Left kidney (tissue), 8 donors: ENCODE measurements around the gene MRPL58. TPM values are rescaled to one million over a fixed set of nuclear protein-coding genes. Genes with fewer than 3 reads are reported as not detected.
"Not testable (repeated sequence)": the region's sequence is repeated elsewhere in the genome, so short reads cannot be mapped to it uniquely, and the experiment has no call there.

Experiments
- DNase-seq: peaks from one replicate; pipeline ENCODE4 v3.0.0-alpha.2; 2013
- long read RNA-seq, 8 donors: transcript quantifications; one replicate each; lab custom pipeline, GENCODE V29; 2026
- polyA plus RNA-seq: library from polyadenylated mRNA; unstranded; fragments of 120-200 nt; gene quantifications from one replicate; pipeline ENCODE4 v1.2.1, GENCODE V29; 2013; ENCODE audit not compliant: insufficient read length

Gene MRPL58
- 28.0 TPM for polyA plus RNA-seq
- long read RNA-seq, donor 1, transcript MRPL58-201 (6 exons, 890 nt): major isoform, 8 of 10 reads
- long read RNA-seq, donor 1, partial matches to known transcripts: 0 of 10 reads
- long read RNA-seq, donor 1, other reads (novel, unspliced or antisense): 0 of 10 reads
- long read RNA-seq, donor 2, transcript MRPL58-201 (6 exons, 890 nt): major isoform, 11 of 12 reads
- long read RNA-seq, donor 2, partial matches to known transcripts: 0 of 12 reads
- long read RNA-seq, donor 2, other reads (novel, unspliced or antisense): 0 of 12 reads
- long read RNA-seq, donor 3, transcript MRPL58-201 (6 exons, 890 nt): major isoform, 7 of 8 reads
- long read RNA-seq, donor 3, partial matches to known transcripts: 0 of 8 reads
- long read RNA-seq, donor 3, other reads (novel, unspliced or antisense): 0 of 8 reads
- long read RNA-seq, donor 4, partial matches to known transcripts: 0 of 3 reads
- long read RNA-seq, donor 4, other reads (novel, unspliced or antisense): 0 of 3 reads
- long read RNA-seq, donor 5, transcript MRPL58-201 (6 exons, 890 nt): major isoform, 24 of 31 reads
- long read RNA-seq, donor 5, partial matches to known transcripts: 5 of 31 reads
- long read RNA-seq, donor 5, other reads (novel, unspliced or antisense): 0 of 31 reads
- long read RNA-seq, donor 6, transcript MRPL58-201 (6 exons, 890 nt): major isoform, 17 of 18 reads
- long read RNA-seq, donor 6, partial matches to known transcripts: 0 of 18 reads
- long read RNA-seq, donor 6, other reads (novel, unspliced or antisense): 0 of 18 reads
- long read RNA-seq, donor 7, transcript MRPL58-201 (6 exons, 890 nt): major isoform, 16 of 19 reads
- long read RNA-seq, donor 7, partial matches to known transcripts: 0 of 19 reads
- long read RNA-seq, donor 7, other reads (novel, unspliced or antisense): 0 of 19 reads
- long read RNA-seq, donor 8, partial matches to known transcripts: 0 of 3 reads
- long read RNA-seq, donor 8, other reads (novel, unspliced or antisense): 0 of 3 reads

- DNase-seq: peak; percentile 86
Measured at GRCh38 chr17:75012346-75013091, at the start of gene MRPL58. Gene MRPL58 (plus strand): TSS chr17:75012670. CDS start chr17:75012687, 17 bp downstream.

- no peak for DNase-seq
Measured at GRCh38 chr17:74963656-74964055, 48.8 kb upstream of the MRPL58 start.

DNA sequence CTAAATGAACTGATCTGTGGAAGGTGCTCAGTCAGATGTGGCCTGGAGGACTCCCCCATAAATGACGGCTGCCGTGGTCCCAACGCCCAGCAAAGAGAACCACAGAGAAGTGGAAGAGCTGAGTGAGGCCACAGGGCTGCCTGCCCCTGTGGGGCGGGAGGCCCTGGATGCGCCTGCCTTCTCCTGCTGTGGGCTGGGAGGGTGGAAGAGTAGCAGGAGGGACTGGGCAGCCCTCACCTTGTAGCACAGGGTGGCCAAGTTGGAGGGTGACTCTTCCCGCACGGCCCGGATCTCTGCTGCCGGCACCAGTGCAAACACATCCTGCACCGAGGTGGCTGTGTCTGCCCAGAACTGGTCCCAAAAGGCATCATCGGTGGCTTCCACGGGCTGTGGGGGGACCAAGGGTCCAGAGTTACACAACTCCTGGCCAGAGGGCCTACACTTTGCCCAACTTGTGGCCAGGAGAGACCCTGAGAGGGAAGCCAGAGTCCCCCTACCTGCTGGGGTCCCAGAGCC is 48.2 kb upstream of the MRPL58 start:
- DNase-seq: no peak

DNA sequence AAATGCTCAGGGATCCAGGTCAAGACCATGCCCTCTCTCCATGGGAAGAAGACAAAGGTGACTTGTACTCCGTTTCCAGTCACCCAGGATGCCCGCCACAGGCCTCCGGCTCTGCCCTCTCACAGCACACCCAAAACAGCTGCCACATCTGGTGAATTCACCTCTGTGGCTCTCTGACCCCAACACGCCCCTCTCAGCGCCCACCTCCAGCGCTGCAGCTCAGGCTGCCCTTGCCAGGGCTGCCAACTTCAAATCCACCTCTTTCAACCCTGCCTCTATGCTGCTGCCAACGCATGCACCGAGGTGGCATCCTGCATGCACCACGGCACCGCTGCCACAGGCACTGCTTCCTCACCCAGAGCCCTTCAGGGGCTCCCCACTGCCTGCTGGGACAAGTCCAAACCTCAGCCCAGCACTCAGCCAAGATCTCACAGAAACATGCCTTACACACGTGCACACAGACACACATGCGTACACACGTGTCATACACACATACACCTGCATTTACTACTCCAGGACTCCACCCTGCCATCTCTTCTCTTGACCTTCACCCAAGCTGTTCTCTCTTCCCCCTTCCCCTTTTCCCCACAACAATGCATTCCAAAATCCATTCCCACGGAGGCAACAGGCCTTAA is 47.4 kb upstream of the MRPL58 start:
- DNase-seq: no peak

DNA sequence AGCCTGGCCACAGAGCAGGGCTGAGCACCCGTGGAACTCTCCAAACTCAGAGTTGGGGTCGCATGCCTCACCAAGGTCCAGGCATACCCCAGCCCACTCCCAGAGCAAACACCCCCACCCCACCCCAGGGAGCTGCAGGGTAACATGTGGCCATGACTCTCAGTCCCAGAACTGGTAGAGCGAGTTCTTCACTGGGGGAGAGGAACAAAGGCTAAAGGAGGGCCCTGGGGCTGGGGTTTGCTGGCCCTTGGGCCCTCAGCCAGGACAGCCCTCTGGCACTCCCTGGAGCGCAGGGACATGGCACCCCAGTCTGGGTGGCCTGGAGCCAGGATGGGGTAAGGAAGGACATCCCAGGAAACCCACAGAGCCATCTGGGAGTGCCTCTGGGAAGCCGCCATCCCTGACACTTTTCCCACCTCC is 44.1 kb upstream of the MRPL58 start:
- no peak for DNase-seq

DNA sequence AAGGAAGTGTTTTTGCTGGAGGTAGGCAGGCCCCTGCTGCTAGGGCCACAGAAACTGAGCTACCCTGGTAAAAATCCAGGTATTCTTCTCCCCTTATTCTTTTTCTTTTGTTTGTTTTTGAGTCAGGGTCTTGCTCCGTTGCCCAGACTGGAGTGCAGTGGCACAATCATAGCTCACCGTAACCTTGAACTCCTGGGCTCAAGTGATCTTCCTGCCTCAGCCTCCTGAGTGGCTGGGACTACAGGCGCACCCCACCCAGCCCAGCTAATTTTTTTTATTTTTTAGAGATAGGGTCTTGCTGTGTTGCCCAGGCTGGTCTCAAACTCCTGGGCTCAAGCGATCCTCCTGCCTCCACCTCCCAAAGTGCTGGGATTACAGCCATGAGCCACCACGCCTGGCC is 43.0 kb upstream of the MRPL58 start:
- DNase-seq: not testable (repeated sequence)

GRCh38 chr17:74970395-74970794 is 42.1 kb upstream of the MRPL58 start:
- DNase-seq: no peak

DNA sequence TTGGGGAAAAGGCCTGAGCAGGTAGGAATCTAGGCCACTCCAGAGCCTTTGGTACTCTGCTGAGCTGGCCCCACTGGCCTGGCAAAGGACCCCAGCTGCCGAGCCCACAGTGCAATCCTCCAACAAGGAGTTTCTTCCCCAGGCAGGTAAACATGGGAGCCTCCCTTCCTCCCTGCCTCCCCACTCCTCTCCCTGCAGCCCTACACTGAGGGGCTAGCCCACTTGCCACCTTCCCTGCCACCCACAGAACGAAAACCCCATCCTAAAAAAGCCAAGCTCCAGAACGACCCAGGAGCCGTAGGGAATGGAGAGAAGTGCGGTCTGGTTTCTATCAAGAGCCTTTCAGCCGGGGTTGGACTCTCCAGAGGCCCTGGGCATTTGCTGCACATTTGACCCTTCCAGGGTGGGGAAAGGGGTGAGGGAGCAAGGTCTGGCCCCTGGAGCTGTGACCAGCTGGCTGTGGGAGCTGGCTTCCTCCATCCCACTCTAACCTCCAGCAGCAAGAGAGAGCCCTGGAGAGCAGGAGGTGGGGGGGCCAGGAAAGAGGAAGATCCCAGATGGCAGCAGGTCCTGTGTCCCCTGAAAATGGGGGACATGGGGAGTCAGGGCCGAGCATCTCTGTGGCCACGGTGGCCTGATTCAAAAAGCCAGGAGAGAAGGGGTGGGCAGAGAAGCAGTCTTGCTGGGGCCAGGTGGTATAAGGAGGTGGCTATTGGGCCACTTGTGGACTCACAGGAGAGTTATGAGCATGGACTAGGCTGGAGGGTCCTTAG is 41.2 kb upstream of the MRPL58 start:
- DNase-seq: no peak

DNA sequence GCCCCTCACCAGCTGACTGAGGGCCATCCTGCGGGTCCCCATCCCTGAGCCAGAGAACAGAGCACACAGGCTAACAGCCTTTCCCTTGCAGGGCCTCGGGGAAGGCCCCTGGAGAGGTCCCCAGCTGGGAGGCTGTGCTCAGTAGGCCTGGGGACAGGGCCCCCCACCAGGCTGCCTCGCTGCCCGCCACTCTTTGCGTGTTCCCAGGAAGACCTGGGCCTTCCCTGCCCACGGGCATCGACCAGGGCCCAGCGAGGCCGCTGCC is 40.7 kb upstream of the MRPL58 start:
- no peak for DNase-seq

GRCh38 chr17:74972107-74972972 is 40.1 kb upstream of the MRPL58 start, which contains the start of gene HID1:
Gene HID1 (minus strand): TSS chr17:74972759. CDS start chr17:74972656, 103 bp downstream.
- peak; percentile 47 for DNase-seq

DNA sequence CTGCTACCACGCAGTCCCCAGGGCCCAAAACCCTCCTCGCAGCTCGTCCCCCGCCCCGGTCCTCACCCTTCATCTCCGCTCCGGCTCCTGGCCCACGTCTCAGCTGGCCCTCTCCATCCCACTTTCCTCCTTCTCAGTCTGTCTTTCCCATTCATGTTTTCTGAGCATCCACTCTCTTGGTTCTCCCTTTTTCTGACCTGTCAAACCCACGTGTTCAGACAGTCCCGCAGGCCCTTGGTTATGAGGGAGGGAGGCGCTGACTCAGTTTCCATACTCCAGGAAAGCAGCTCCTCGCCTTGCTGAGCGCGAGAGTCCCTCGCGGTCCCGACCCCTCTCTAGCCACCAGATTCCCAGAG is 39.5 kb upstream of the MRPL58 start:
- no peak for DNase-seq

DNA sequence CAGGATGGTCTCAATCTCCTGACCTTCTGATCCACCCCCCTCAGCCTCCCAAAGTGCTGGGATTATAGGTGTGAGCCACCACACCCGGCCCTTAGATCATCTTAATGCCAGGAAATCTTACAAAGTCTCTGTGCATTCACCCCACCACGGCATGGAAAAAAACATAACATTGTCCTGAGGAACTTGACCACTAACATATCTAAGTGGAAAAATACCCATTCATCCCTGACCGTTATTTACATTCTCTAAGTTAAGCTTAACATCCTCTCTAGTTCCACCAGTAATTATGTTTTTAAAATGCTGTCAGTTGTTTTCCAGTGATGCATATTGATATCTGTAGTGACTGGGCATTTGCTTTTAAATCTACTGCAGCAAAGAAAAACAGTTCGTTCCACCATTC is 36.5 kb upstream of the MRPL58 start:
- DNase-seq: no peak

GRCh38 chr17:74977802-74978201 is 34.7 kb upstream of the MRPL58 start:
- no peak for DNase-seq

GRCh38 chr17:74978240-74978639 is 34.2 kb upstream of the MRPL58 start:
- no peak for DNase-seq

- DNase-seq: no peak
Measured at GRCh38 chr17:74979408-74980146, 32.9 kb upstream of the MRPL58 start.

- DNase-seq: no peak
Measured at GRCh38 chr17:74981318-74981978, 31.0 kb upstream of the MRPL58 start.

GRCh38 chr17:74981979-74982662 is 30.3 kb upstream of the MRPL58 start:
- peak; percentile 68 for DNase-seq
